WTC11 (cell line): Measurements from ENCODE around the gene TMEM266.

Experiments
- CTCF ChIP-seq: fragments of 200-600 bp; IDR thresholded peaks from 2 replicates; pipeline ENCODE4 v1.8.0; 2022; ENCODE audit warnings: antibody characterized with exemption
- E2F4 ChIP-seq: sonication (generic); formaldehyde crosslinking; IDR thresholded peaks from 2 replicates; pipeline ENCODE4 v1.8.1; 2022; ENCODE audit warnings: low read depth, mild to moderate bottlenecking, moderate library complexity, missing genetic modification reagents, borderline replicate concordance
- E2F5 ChIP-seq: sonication (generic); formaldehyde crosslinking; IDR thresholded peaks from 2 replicates; pipeline ENCODE4 v1.8.1; 2022; ENCODE audit warnings: mild to moderate bottlenecking, moderate library complexity, missing genetic modification reagents
- IRF2 ChIP-seq: sonication (generic); formaldehyde crosslinking; IDR thresholded peaks from 2 replicates; pipeline ENCODE4 v1.8.0; 2022; ENCODE audit warnings: low read depth, missing genetic modification reagents, borderline replicate concordance
- NR1H2 ChIP-seq: sonication (generic); formaldehyde crosslinking; IDR thresholded peaks from 2 replicates; pipeline ENCODE4 v1.9.0; 2021; ENCODE audit warnings: mild to moderate bottlenecking, moderate library complexity, missing genetic modification reagents
- NR2C2 ChIP-seq: sonication (generic); formaldehyde crosslinking; IDR thresholded peaks from 2 replicates; pipeline ENCODE4 v1.8.0; 2022; ENCODE audit warnings: mild to moderate bottlenecking, missing genetic modification reagents
- NR3C1 ChIP-seq: sonication (generic); formaldehyde crosslinking; conservative IDR thresholded peaks from 2 replicates; pipeline ENCODE4 v1.8.1; 2023; ENCODE audit warnings: low read depth, mild to moderate bottlenecking, missing genetic modification reagents
- ZNF138 ChIP-seq: sonication (generic); formaldehyde crosslinking; conservative IDR thresholded peaks from 2 replicates; pipeline ENCODE4 v1.8.1; 2022; ENCODE audit warnings: mild to moderate bottlenecking, moderate library complexity, missing genetic modification reagents
- ZNF232 ChIP-seq: sonication (generic); formaldehyde crosslinking; IDR thresholded peaks from 2 replicates; pipeline ENCODE4 v1.8.0; 2022; ENCODE audit warnings: mild to moderate bottlenecking, missing genetic modification reagents
- ZNF425 ChIP-seq: fragments of 250-450 bp; sonication (Bioruptor Pico); conservative IDR thresholded peaks from 2 replicates; pipeline ENCODE4 v1.9.0; 2021; ENCODE audit warnings: mild to moderate bottlenecking
- TF ChIP-seq, protein P1 (sequence below): sonication (generic); formaldehyde crosslinking; IDR thresholded peaks from 2 replicates; pipeline ENCODE4 v1.8.1; 2022; ENCODE audit warnings: low read depth, missing genetic modification reagents, borderline replicate concordance
- TF ChIP-seq, protein P2 (sequence below): sonication (generic); formaldehyde crosslinking; IDR thresholded peaks from 2 replicates; pipeline ENCODE4 v1.8.0; 2023; ENCODE audit warnings: mild to moderate bottlenecking, missing genetic modification reagents
- TF ChIP-seq, protein P3 (sequence below): sonication (generic); formaldehyde crosslinking; IDR thresholded peaks from 2 replicates; pipeline ENCODE4 v1.8.0; 2022; ENCODE audit warnings: mild to moderate bottlenecking, missing genetic modification reagents

DNA sequence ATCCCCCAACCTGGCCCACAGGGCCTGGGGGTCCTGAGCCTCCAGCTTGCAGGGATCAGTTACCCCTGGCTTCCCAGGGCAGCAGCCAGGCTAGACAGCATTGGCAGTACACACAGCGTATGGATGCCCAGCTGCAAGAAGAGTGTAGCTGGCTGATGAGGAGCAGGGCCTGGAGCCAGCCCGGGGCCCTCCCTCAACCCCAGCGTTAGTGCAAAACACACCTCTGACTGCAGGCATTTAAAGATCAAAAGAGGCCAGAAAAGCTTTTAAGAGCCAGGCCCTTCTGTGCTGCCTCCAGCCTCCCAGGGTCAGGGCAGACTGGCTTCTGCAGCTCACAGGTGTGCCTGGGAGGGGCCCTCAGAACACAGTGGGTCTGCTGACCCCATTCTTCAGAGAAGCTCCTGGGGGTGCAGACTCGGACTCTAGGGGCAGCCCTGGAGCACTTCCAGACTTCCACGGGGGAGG lies 140.9 kb downstream of the TMEM266 start:
- no peak for TF ChIP-seq CTCF
- TF ChIP-seq, protein P1, sequence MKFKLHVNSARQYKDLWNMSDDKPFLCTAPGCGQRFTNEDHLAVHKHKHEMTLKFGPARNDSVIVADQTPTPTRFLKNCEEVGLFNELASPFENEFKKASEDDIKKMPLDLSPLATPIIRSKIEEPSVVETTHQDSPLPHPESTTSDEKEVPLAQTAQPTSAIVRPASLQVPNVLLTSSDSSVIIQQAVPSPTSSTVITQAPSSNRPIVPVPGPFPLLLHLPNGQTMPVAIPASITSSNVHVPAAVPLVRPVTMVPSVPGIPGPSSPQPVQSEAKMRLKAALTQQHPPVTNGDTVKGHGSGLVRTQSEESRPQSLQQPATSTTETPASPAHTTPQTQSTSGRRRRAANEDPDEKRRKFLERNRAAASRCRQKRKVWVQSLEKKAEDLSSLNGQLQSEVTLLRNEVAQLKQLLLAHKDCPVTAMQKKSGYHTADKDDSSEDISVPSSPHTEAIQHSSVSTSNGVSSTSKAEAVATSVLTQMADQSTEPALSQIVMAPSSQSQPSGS (CRISPR knock-in tag), result no peak
- no peak for TF ChIP-seq NR1H2 (CRISPR knock-in tag)
- TF ChIP-seq, protein P2, sequence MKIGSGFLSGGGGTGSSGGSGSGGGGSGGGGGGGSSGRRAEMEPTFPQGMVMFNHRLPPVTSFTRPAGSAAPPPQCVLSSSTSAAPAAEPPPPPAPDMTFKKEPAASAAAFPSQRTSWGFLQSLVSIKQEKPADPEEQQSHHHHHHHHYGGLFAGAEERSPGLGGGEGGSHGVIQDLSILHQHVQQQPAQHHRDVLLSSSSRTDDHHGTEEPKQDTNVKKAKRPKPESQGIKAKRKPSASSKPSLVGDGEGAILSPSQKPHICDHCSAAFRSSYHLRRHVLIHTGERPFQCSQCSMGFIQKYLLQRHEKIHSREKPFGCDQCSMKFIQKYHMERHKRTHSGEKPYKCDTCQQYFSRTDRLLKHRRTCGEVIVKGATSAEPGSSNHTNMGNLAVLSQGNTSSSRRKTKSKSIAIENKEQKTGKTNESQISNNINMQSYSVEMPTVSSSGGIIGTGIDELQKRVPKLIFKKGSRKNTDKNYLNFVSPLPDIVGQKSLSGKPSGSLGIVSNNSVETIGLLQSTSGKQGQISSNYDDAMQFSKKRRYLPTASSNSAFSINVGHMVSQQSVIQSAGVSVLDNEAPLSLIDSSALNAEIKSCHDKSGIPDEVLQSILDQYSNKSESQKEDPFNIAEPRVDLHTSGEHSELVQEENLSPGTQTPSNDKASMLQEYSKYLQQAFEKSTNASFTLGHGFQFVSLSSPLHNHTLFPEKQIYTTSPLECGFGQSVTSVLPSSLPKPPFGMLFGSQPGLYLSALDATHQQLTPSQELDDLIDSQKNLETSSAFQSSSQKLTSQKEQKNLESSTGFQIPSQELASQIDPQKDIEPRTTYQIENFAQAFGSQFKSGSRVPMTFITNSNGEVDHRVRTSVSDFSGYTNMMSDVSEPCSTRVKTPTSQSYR (CRISPR knock-in tag), result no peak
- TF ChIP-seq IRF2 (CRISPR knock-in tag), result no peak
- TF ChIP-seq E2F4 (CRISPR knock-in tag), result no peak
- no peak for TF ChIP-seq E2F5
- TF ChIP-seq, protein P3, sequence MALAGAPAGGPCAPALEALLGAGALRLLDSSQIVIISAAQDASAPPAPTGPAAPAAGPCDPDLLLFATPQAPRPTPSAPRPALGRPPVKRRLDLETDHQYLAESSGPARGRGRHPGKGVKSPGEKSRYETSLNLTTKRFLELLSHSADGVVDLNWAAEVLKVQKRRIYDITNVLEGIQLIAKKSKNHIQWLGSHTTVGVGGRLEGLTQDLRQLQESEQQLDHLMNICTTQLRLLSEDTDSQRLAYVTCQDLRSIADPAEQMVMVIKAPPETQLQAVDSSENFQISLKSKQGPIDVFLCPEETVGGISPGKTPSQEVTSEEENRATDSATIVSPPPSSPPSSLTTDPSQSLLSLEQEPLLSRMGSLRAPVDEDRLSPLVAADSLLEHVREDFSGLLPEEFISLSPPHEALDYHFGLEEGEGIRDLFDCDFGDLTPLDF (CRISPR knock-in tag), result no peak
- TF ChIP-seq ZNF425 (CRISPR knock-in tag), result no peak
- no peak for TF ChIP-seq NR3C1 (CRISPR knock-in tag)
- no peak for TF ChIP-seq NR2C2 (CRISPR knock-in tag)
- no peak for TF ChIP-seq ZNF138 (CRISPR knock-in tag)
- TF ChIP-seq ZNF232, result no peak
